Ishikawa (cell line): ENCODE results near the gene PRDM16.

Source experiments
- CEBPB ChIP-seq: IDR thresholded peaks from 2 replicates; pipeline ENCODE4 v1.6.1; 2012
- CREB1 ChIP-seq: IDR thresholded peaks from 2 replicates; pipeline ENCODE4 v1.6.1; 2012; ENCODE audit warnings: low read depth
- EGR1 ChIP-seq: IDR thresholded peaks from 2 replicates; pipeline ENCODE4 v1.6.1; 2012
- EP300 ChIP-seq: IDR thresholded peaks from 2 replicates; pipeline ENCODE4 v1.6.1; 2012; ENCODE audit warnings: borderline replicate concordance
- FOXM1 ChIP-seq: IDR thresholded peaks from 2 replicates; pipeline ENCODE4 v1.6.1; 2012; ENCODE audit warnings: low read depth, borderline replicate concordance
- MAX ChIP-seq: IDR thresholded peaks from 2 replicates; pipeline ENCODE4 v1.6.1; 2012
- NFIC ChIP-seq: IDR thresholded peaks from 2 replicates; pipeline ENCODE4 v1.6.1; 2012
- RAD21 ChIP-seq: IDR thresholded peaks from 2 replicates; pipeline ENCODE4 v1.6.1; 2012; ENCODE audit warnings: low read depth
- REST ChIP-seq: IDR thresholded peaks from 2 replicates; pipeline ENCODE4 v1.6.1; 2012; ENCODE audit warnings: low read depth, mild to moderate bottlenecking
- TAF1 ChIP-seq: IDR thresholded peaks from 2 replicates; pipeline ENCODE4 v1.6.1; 2012; ENCODE audit warnings: low read depth, mild to moderate bottlenecking
- TCF12 ChIP-seq: IDR thresholded peaks from 2 replicates; pipeline ENCODE4 v1.6.1; 2012; ENCODE audit warnings: low read depth
- TEAD4 ChIP-seq: IDR thresholded peaks from 2 replicates; pipeline ENCODE4 v1.6.1; 2012
- USF1 ChIP-seq: IDR thresholded peaks from 2 replicates; pipeline ENCODE4 v1.6.1; 2012
- YY1 ChIP-seq: IDR thresholded peaks from 2 replicates; pipeline ENCODE4 v1.6.1; 2012; ENCODE audit warnings: low read depth
- ZBTB7A ChIP-seq: IDR thresholded peaks from 2 replicates; pipeline ENCODE4 v1.6.1; 2012; ENCODE audit warnings: low read depth

Gene PRDM16

GRCh38 chr1:3121401-3122210 lies 52.6 kb downstream of the PRDM16 start:
- TF ChIP-seq FOXM1 = no peak
- TF ChIP-seq USF1 = no peak
- TF ChIP-seq EGR1 = no peak
- no peak for TF ChIP-seq MAX
- no peak for TF ChIP-seq CREB1
- TF ChIP-seq ZBTB7A = no peak
- no peak for TF ChIP-seq NFIC

GRCh38 chr1:3122311-3122710 lies 53.3 kb downstream of the PRDM16 start:
- TF ChIP-seq TCF12 (no peak), ZBTB7A (no peak)

GRCh38 chr1:3124246-3124645 lies 55.2 kb downstream of the PRDM16 start:
- TF ChIP-seq EP300 (no peak), TCF12 (no peak), CEBPB (no peak), YY1 (no peak), ZBTB7A (no peak), USF1 (no peak), CREB1 (no peak), RAD21 (no peak), TAF1 (no peak), MAX (no peak), EGR1 (no peak), FOXM1 (no peak), TEAD4 (no peak), NFIC (no peak), REST (no peak)

- TF ChIP-seq TAF1 (no peak), NFIC (no peak), TCF12 (no peak), CREB1 (no peak)
Measured at GRCh38 chr1:3125078-3125477, 56.1 kb downstream of the PRDM16 start.

GRCh38 chr1:3125546-3126368 lies 56.8 kb downstream of the PRDM16 start:
- TF ChIP-seq TEAD4 (no peak), MAX (no peak), USF1 (no peak), REST (no peak), NFIC (no peak), TCF12 (no peak), TAF1 (no peak), EGR1 (no peak), FOXM1 (no peak), CREB1 (no peak), ZBTB7A (no peak)
